ENCODE results near the gene SETDB2.
"Not testable (repeated sequence)": the region's sequence is repeated elsewhere in the genome, so short reads cannot be mapped to it uniquely, and the experiment has no call there.

Gene SETDB2

GRCh38 chr13:49476529-49476928 is 32.5 kb downstream of the SETDB2 start:
- no peak for DNase-seq

DNA sequence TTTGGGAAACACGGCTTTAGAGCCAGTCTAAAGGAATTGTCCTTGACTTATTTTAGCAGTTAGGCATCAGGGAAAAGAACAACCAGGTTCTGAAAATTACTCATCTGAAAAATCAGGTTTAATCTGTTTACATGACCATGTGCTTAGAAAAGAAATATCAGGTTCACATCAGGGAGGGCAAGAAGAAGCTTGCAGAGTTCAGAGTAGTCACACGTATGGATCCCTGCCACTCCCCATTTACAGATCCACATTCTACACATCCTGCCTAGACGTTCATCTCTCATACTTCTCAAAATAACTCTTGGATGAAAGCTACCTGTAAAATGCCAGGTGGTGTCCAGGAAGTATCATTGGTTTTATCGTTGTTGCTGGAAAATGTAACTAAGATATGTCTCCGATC is 37.7 kb downstream of the SETDB2 start:
- no peak for DNase-seq

DNA sequence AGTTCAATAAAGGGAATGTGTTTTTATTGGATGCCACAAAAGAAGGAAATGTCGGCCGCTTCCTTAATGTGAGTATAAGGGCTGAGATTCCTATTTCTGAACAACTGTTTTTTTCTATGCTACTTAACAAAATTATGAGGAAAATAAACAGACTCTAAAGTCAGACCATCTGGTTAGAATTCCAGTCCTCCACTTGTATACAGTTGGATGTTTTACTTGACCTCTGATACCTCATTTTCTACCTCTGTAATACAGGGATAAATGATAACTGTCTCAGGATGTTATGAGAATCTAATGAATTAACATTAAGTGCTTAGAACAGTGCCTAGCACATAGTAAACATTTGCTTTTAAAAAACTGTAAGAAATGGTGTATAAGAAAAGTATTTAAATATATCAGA is 44.5 kb downstream of the SETDB2 start:
- no peak for DNase-seq

- no peak for DNase-seq
These were observed 50.6 kb downstream of the SETDB2 start for GRCh38 chr13:49494645-49495044.

- DNase-seq, result peak; percentile 70
These were observed 52.0 kb downstream of the SETDB2 start, which contains the start of gene PHF11 for GRCh38 chr13:49495783-49496762. TSS of gene PHF11 (plus strand) at chr13:49495953. CDS start at chr13:49496002, 49 bp downstream.

- not testable (repeated sequence) for DNase-seq
These were observed 52.8 kb downstream of the SETDB2 start for GRCh38 chr13:49496837-49497236.

DNA sequence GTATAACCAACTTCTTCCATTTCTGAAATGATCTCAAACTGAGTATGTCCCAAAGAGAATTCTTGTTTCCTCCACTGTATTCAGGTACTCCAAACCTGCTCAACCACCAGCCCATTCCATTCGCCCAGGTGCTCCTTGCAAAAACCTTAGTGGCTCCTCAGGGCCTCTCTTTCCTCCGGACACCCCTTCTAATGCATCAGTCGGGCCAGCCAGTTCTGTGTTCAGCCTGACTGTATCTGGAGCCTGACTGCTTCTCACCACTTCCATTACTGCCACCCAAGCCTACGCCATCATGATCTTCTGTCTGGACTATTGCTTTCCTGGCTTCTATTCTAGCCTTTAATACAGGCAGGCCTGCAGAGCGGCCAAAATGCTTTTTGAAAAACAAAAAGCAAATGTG is 53.2 kb downstream of the SETDB2 start:
- no peak for DNase-seq

DNA sequence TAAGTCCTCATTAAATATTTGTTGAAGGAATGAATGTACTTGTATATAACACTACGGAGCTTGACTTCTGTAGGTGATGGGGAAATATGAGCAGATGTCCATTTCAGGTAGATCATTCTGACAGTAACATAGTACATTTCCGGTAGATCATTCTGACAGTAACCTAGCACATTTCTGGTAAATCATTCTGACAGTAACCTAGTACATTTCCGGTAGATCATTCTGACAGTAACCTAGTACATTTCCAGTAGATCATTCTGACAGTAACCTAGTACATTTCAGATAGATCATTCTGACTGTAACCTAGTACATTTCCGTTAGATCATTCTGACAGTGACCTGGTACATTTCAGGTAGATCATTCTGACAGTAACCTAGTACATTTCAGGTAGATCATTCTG is 54.1 kb downstream of the SETDB2 start:
- no peak for DNase-seq

DNA sequence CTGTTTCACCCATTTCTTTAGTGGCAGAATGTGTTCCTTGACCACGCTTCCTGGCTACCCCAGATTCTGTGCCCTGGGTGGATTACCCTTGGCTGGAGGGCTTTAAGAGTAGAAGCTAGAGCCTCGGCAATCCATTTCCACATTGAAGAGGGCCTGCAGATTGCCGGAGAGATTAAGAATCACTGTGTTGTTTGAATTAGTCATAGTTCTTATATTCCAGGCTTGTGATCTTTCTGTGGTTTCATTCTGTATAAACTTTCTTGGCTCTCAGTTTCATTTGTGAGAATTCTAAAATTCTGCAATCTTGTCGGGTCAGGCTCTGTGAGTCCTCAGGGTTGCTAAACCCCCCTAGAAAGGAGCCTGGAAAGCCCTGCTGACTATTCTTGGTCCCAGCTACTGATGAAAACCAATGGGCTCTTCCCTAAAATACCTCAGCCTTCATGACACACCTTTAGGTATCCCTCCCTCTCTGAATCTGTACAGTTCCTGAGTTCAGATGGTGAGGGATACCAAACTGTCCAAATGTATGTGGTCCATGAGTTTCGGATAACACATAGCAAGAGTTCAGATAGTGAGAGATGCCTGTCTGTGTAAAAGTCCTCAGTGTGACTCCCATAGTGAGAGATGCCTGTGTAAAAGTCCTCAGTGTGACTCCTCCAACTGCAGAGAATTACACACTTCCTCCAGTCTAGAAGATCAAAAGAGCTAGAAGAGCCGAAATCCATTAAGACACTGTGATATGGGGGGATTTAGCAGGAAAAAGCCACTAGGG is 56.0 kb downstream of the SETDB2 start:
- DNase-seq, result no peak

- no peak for DNase-seq
These were observed 58.9 kb downstream of the SETDB2 start for GRCh38 chr13:49502954-49503353.

DNA sequence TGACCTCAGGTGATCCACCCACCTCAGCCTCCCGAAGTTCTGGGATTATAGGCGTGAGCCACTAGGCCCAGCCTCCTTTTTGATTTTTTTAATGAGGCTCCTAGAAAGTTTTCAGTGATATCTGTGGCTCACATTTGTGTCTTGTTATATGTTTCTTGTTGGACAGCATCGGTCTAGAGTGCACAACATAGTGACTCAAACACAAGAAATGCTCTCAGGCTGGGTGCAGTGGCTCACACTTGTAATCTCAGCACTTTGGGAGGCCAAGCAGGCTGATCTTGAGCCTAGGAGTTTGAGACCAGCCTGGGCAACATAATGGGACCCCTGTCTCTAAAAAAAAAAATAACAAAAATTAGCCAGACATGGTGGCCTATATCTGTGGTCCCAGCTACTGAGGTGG is 59.9 kb downstream of the SETDB2 start:
- DNase-seq, result no peak

DNA sequence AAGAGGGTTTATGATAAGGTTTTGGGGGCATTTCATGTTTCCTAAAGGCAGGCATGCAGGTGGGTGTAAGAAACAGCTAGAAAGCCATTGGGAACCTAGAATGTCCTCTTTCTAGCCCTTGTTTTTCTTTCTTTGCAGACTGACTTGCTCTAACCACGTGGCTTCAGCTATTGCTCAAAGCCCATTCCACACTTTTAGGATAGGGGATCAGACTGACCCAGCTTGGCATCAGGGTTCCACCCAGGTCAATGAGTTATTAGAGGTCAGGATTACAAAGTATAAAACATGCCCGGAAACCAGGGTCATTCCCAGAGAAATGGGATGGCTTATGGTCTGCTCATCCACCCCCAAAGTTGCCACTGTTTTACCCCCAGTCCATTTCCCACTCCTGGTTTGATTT is 68.5 kb downstream of the SETDB2 start:
- DNase-seq, result no peak

GRCh38 chr13:49516467-49516866 is 72.4 kb downstream of the SETDB2 start:
- no peak for DNase-seq

GRCh38 chr13:49517461-49517860 is 73.4 kb downstream of the SETDB2 start:
- DNase-seq, result no peak

GRCh38 chr13:49521224-49521623 is 77.2 kb downstream of the SETDB2 start:
- DNase-seq, result no peak

- no peak for DNase-seq
These were observed 80.8 kb downstream of the SETDB2 start for GRCh38 chr13:49524740-49525501.

DNA sequence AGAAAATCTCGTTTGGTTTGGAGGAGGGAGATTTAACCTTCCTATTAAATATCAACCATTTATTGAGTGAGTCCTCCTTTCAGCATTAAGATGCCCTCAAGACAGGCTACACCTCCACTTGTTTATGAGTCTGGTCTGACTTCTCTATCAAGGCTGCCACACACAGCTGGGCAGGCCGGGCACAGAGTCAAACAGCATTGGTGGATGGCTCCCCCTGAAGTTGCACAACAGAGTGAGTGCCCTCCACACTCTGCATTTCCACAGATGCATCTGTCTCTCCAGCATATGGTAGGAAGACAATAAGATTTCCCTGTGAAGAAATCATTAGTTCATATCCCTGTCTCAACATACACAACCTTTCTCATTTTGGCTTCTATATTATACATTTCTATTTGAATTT is 83.0 kb downstream of the SETDB2 start:
- no peak for DNase-seq

GRCh38 chr13:49528161-49528560 is 84.1 kb downstream of the SETDB2 start:
- DNase-seq, result no peak

DNA sequence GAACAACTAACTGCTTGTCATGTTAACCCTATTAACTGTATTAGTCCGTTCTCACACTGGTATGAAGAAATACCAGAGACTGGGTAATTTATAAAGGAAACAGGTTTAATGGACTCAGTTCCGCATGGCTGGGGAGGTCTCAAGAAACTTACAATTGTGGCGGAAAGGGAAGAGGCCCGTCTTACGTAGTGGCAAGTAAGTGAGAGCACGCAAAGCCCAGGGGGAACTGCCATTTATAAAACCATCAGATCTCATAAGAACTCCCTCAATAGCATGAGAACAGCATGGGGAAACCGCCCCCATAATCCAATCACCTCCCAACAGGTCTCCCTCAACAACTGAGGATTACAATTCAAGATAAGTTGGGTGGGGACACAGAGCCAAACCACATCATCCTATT is 86.4 kb downstream of the SETDB2 start:
- DNase-seq, result no peak

DNA sequence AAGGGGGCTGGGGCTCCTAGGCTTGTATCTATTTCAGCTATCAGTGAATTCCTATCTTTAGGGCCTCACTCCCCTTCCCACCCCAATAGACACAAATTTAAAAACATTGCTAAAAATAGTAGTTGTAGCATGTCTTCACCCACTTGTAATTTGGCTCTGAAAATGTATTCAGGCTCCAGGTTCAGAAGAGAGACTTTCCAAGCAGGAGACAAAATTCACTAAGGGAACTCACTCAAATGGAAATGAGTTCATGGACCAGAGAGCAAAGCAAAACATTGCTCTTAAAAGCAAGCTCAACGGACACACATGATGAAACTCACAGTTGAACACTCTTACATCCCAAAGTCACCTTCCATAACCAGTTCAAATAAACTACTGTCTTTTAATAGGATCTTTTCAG is 88.5 kb downstream of the SETDB2 start:
- DNase-seq, result no peak

- no peak for DNase-seq
These were observed 88.9 kb downstream of the SETDB2 start for GRCh38 chr13:49533011-49533410.

DNA sequence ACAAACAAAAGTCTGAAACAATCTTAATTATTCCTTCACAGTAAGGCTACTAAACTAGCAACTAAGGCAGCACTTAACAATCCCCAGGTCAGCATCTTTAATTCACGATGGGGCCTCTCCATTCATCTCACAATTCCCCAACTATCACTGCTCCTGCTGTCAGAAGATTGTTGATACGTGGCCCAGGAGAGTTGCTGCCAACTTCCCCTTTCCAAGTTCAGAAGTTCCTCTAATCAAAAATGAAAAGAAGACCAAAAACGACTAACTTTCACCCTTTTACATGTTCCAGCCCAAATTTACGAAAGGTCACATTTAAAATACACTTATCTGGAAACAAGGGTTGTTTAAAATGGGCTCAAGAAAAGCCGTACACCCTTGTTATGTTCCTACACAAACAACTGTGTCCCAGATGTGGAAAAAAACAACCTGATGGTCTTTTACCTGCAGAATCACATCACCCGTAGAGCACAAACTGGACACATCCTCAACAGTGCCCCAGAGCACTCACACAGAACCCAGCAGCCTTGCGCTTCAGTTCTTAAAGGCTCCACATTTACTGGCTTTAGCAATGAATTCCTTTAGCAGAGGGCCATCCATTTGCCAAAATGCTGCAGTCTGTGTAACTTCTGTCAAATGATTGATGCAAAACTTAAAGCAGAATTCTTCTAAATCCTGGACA is 89.7 kb downstream of the SETDB2 start:
- no peak for DNase-seq

Data from activated gamma-delta T cell (primary cell).